ENCODE data around the gene RALGAPA2. TPM values are rescaled to one million over a fixed set of nuclear protein-coding genes. Genes with fewer than 3 reads are reported as not detected.

The RALGAPA2 gene
- total RNA-seq, 1 donor: 19.7 TPM

GRCh38 chr20:20593447-20594170 is 118.8 kb downstream of the RALGAPA2 start:
- peak in 2 of 3 donors; percentile 38 to 53 for DNase-seq (ENCODE audit: low read depth in 2 of 3, low spot score in 2 of 3)

- no peak for DNase-seq (ENCODE audit: low read depth in 2 of 3, low spot score in 2 of 3)
Measured at GRCh38 chr20:20585146-20585545, 127.3 kb downstream of the RALGAPA2 start.

- DNase-seq (ENCODE audit: low read depth in 2 of 3, low spot score in 2 of 3): no peak
Measured at GRCh38 chr20:20582734-20583133, 129.7 kb downstream of the RALGAPA2 start.

- DNase-seq (ENCODE audit: low read depth in 2 of 3, low spot score in 2 of 3): no peak
Measured at GRCh38 chr20:20580139-20580538, 132.3 kb downstream of the RALGAPA2 start.

GRCh38 chr20:20578838-20579237 is 133.6 kb downstream of the RALGAPA2 start:
- peak in 1 of 3 donors; percentile 10 for DNase-seq (ENCODE audit: low read depth in 2 of 3, low spot score in 2 of 3)

- DNase-seq (ENCODE audit: low read depth in 2 of 3, low spot score in 2 of 3): no peak
Measured at GRCh38 chr20:20573797-20574196, 138.6 kb downstream of the RALGAPA2 start.

- no peak for DNase-seq (ENCODE audit: low read depth in 2 of 3, low spot score in 2 of 3)
Measured at GRCh38 chr20:20571068-20571780, 141.2 kb downstream of the RALGAPA2 start.

- DNase-seq (ENCODE audit: low read depth in 2 of 3, low spot score in 2 of 3): peak in 2 of 3 donors; percentile 28 to 65
Measured at GRCh38 chr20:20568604-20569205, 143.7 kb downstream of the RALGAPA2 start.

GRCh38 chr20:20567712-20568111 is 144.7 kb downstream of the RALGAPA2 start:
- DNase-seq (ENCODE audit: low read depth in 2 of 3, low spot score in 2 of 3): no peak

- DNase-seq (ENCODE audit: low read depth in 2 of 3, low spot score in 2 of 3): no peak
Measured at GRCh38 chr20:20566516-20566915, 145.9 kb downstream of the RALGAPA2 start.

- no peak for DNase-seq (ENCODE audit: low read depth in 2 of 3, low spot score in 2 of 3)
Measured at GRCh38 chr20:20564279-20564678, 148.2 kb downstream of the RALGAPA2 start.

- no peak for DNase-seq (ENCODE audit: low read depth in 2 of 3, low spot score in 2 of 3)
Measured at GRCh38 chr20:20562507-20562906, 149.9 kb downstream of the RALGAPA2 start.

GRCh38 chr20:20561841-20562240 is 150.6 kb downstream of the RALGAPA2 start:
- DNase-seq (ENCODE audit: low read depth in 2 of 3, low spot score in 2 of 3): no peak

- no peak for DNase-seq (ENCODE audit: low read depth in 2 of 3, low spot score in 2 of 3)
Measured at GRCh38 chr20:20561172-20561571, 151.3 kb downstream of the RALGAPA2 start.

GRCh38 chr20:20557406-20557805 is 155.0 kb downstream of the RALGAPA2 start:
- no peak for DNase-seq (ENCODE audit: low read depth in 2 of 3, low spot score in 2 of 3)

- DNase-seq (ENCODE audit: low read depth in 2 of 3, low spot score in 2 of 3): no peak
Measured at GRCh38 chr20:20555838-20556237, 156.6 kb downstream of the RALGAPA2 start.

- no peak for DNase-seq (ENCODE audit: low read depth in 2 of 3, low spot score in 2 of 3)
Measured at GRCh38 chr20:20554951-20555350, 157.5 kb downstream of the RALGAPA2 start.

- no peak for DNase-seq (ENCODE audit: low read depth in 2 of 3, low spot score in 2 of 3)
Measured at GRCh38 chr20:20553541-20553940, 158.9 kb downstream of the RALGAPA2 start.

- DNase-seq (ENCODE audit: low read depth in 2 of 3, low spot score in 2 of 3): no peak
Measured at GRCh38 chr20:20552076-20552475, 160.4 kb downstream of the RALGAPA2 start.

- DNase-seq (ENCODE audit: low read depth in 2 of 3, low spot score in 2 of 3): no peak
Measured at GRCh38 chr20:20551409-20551808, 161.0 kb downstream of the RALGAPA2 start.

GRCh38 chr20:20549704-20550103 is 162.7 kb downstream of the RALGAPA2 start:
- peak in 2 of 3 donors; percentile 18 to 21 for DNase-seq (ENCODE audit: low read depth in 2 of 3, low spot score in 2 of 3)

- peak in 1 of 3 donors; percentile 21 for DNase-seq (ENCODE audit: low read depth in 2 of 3, low spot score in 2 of 3)
Measured at GRCh38 chr20:20549267-20549612, 163.2 kb downstream of the RALGAPA2 start.

Data from hematopoietic multipotent progenitor cell (in vitro differentiated cells).